Activated T-helper 1 cell treated with anti-CD3 and anti-CD28 coated beads, Interleukin-2, amount 50 U/mL, for 16 hours (primary cell): ENCODE results near the gene ACSS1.

ENCODE experiments used
- DNase-seq, 2 donors: peaks; one replicate each; pipeline ENCODE4 v3.0.0-alpha.2; 2020; ENCODE audit warnings: low read depth in 1 of 2, low spot score in 1 of 2

Gene ACSS1

DNA sequence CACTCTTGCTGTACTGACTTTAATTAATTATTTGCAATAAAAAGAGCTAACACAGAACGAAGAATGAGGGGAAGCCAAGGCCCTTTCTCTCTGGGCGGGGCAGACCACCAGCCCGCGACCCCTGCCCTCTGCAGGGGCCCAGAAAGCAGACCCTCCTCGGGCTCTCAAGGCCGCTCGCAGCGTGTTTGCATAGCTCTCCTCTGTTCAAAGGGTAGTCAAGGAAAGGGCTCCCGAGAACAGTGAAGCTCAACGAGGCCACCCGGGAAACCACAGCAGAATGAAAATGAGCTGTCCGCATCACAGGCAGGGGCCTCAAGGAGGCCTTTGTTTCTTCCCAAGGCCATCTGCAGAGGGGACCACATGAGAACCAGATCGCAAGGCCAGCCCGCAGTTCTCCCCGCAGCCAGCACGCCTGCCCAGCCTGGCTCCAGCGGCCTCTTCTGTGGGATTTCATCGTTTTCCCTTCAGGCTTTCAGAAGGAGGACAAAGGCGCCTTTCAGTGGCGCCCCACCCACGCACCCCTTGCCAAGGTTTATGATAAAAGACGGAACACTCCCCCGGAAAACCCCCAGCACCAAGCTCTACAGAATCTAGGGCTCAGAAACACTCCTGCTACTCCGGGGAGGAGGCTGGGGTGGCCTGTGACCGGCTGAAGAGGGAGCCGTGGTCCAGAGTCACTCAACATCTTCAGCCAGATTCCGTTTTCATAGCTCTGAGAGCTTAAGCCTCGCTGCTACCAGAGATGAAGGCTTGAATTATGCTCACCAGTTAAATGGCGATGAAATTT lies 25.3 kb downstream of the ACSS1 start:
- no peak for DNase-seq

DNA sequence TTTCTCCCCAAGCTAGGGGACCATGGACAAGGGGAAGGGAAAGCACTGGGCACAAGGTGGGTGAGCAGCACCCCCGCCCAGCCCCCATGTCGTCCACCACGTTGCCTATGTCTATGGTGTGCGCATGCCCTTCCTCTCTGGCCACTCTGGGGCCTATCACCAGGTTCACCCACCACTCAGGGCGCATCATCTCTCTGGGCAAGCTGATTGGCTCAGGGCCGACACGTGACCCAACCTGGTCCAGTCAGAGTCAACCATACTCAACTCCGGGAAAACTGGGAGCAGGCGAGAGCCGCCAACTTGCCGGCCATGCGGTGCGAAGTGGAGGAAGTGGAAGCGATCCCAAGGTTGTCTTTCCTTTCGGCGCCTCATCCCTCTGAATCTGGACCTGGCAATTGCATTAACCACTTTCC lies 25.9 kb downstream of the ACSS1 start:
- no peak for DNase-seq

DNA sequence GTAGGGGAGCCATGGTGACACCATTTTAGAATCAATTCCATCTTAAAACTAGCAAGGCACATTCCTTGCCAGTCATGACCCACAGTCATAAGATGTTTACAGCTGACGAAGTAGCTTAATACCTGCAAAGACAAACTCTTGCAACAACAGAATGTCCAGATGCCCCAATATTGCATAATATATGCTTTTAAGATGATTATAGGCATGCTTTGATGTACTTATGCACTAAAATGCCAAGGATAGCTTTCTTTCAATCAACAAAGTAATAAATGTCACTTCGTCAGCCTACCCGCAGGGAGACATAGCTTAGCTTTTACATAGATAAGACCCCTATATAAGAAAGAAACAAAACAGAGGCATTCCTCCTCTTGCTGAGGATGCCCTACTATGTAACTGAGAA lies 26.7 kb downstream of the ACSS1 start:
- no peak for DNase-seq

DNA sequence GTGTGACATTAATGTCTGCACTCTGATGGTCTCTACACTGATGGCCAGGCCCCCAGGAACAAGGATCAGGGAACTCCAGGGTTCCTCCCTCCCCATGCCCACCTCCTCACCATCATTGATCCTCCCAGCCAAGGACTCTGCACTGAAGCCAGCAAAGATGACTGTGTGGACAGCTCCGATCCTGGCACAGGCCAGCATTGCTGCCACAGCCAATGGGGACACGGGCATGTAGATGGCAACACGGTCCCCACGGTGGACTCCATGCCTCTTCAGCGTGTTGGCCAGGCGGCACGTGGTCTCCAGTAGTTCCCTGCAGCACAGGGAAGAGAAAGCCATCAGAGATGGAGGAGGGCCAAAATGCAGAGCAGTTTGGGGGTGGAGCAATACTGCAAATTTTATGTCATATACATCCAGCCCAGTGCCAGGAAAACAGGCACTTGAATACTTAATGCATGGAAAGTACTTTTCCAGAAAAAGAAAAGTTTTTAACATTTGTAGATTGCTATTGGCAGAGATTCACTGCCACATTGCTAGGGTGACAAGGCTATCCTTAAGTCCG lies 27.2 kb downstream of the ACSS1 start:
- DNase-seq: no peak

DNA sequence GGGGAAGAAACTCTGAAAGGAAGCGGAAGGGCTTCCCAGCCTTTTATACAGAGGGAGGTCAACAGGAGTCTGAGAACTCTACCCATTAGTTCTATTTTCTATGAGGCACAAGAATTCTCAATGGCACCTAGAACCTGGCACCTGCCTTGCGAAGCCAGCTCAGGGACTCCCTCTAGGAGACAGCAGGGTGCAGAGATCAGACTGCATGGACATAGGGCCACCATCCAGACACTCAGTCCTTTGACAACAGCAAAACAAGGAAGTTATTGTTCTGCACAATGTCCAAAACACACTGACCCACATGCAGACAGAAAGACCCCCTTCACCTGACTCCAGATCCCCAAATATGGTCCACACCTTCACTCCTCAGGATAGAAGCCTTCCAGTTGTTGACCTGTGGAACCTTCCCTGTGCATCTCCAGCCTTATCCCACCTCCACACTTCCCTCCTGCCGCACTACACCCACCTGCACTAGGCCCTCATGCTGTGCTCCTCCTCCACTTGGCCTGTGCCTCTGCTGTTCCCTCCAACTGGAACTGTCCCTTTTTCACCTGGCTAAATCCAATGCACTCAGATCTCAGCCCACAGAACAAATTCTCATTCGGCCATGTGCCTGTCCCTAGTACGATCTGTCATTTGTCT lies 27.8 kb downstream of the ACSS1 start:
- DNase-seq: no peak

DNA sequence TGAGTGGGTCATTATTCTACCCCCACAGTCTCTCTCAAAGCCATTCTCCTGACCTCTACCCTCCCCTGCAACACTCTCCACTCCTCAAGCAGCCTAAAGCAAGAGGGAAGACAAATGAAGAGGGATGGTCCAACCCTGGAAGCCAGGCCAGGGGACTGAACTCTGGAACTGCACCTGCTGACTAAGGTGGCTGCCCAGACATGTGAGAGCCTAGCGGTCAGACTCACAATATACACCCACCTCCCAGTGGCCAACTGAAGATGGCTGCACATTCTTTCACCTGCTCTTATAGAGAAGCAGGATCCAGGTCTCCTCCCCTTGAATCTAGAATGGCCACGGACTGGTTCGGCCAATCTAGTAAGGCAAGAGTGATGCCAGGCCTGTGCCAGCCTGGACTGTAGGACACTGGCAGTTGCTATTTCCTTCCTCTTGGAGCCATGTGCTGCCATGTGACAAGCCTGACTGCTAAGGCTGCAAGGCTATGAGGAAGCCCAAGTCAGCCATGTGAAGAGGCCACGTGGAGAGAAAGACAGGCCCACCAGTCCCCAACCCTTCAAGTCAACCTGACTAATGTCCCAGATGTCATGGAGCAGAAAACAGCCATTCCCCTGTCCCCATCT lies 31.8 kb downstream of the ACSS1 start:
- DNase-seq: no peak

DNA sequence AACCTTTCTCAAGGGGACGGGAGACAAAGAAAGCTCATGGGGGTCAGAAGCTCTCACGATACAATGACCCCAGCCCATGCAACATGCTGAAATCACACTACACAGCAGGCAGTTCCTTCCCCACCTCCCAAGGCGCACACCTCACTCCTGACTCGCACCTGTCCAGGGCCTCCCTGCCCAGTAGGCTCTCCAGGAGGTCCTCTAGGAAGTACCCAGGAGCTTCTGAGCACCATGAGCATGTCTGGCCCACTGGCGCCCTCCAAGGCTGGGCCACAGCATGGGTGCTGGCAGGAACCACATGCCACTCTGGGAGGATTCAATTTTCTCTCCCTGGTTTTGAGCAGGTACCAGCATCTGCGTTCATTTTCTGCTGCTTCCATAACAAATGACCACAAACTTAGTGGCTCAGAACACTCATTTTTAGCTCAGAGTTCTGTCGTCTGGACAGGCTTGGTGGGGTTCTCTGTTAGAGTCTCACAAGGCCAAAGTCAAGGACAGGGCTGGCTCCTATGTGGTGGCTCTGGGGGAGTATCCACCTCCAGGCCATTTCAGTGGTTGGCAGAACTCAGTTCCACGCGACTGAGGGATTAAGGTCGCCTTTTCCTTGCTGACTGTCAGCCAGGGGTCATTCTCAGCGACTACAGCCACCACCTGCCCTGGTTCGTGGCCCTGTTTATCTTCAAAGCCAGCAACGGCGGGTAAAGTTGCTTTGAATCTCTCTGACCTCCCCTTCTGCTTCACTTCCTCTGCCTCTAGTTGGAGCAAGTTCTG lies 32.7 kb downstream of the ACSS1 start:
- DNase-seq: no peak

DNA sequence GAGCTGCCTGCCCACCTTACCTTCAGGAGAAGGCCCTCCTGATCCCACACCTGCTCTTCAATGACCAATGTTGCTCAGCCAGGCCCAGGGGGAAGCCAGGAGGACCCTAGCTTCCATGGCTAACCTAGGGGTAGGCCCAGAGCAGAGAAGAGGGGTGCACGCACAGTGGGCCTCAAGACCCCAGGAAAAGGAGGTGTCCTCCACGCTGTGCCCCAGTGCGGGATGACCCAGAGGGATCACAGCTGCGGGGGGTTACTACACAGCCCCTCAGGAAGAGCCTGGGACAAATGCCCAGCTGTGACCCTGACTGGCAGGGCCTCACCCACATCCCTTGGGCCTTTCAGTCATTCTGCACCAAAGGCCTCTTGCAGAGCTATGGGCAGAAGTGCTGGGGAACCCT lies 33.8 kb downstream of the ACSS1 start:
- DNase-seq: no peak

DNA sequence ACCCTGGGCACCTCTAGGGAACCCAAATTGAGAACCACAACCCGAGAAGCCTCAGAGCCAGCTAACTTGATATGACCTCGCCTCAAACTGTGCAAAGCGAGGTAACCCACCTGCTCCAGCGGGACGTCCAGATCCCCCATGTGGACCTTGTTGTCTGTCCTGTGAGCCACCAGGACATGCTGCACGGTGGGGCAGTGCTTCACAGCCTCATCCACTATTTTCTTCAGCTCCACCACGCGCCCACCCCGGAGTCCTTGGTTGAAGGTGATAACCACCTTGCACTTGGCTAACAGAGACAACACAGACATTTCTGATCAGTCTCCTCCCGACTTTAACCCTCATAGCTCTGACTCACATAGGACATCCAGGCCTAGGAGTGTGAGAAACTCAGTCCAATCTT lies 34.6 kb downstream of the ACSS1 start:
- DNase-seq: no peak

DNA sequence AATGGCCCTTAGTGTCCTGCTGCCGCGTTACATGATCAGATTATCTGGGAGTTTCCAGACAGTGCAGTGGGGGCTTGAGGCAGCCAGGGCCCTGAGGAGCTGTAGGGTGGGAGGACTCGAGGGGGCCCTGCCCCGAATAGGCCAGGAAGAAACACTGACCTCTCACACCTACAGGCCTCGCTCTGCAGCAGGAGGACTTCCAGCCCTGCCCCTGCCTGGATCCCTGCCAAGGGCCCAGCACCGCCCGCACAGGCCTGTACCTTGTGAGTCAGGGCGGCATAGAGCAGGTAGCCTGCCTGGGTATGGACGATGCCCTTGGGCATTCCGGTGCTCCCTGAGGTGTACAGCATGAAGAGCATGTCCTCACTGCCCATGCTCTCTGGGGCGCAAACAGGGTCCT lies 35.3 kb downstream of the ACSS1 start:
- no peak for DNase-seq

DNA sequence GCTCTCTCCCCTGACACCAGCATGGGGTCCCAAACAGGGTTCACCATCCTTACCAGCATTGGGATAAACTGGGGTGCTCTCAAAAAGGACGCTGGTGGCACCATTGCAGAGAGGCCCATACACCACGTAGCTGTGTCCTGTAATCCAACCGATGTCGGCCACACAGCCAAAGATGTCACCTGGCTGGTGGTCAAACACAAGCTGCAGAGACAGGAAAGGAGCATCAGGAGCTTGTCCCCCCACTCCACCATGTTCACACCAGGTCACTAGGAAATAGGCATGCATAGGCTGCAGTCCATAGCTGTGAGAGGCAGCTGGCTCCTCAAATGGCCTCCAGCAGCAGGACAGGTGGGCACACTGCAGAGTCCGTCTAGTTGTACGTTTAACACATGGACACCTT lies 36.6 kb downstream of the ACSS1 start:
- no peak for DNase-seq

DNA sequence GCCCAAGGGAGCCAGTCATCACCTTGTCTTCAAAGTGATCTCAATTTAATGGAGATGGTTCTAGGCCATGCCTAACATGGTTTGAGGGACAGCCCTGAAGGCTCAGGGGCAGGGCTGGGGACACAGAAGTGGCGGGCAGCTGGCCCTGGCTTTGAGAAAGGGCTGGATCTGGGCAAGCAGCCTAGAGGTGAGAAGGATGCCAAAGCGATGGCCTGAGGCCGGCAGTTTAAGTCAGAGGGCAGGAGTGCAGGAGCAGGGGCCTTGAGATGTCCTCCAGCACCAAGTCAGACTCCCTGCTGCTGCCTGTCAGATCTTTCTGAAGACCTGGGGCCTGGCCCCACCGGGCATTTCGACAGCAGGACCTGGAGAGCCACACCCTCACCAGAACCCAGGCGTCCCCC lies 37.0 kb downstream of the ACSS1 start:
- no peak for DNase-seq

DNA sequence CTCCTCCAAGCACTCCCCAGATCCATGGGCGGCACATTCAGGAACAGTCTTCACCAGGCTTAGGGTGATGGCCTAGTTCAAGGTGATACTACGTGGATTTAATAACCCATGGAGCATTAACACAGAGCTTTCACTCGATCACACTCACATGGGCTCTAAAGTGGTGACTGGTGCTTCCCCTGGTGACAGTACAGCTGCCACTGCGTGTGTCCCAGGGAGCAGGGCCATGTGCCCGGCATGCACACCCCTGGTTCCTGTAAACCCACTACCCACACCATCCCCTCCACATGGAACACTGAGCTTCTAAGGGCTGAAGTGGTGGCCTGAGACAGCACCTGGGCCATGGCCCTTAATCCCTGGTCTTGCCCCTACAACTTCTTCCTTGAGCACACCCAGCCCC lies 37.6 kb downstream of the ACSS1 start:
- no peak for DNase-seq

DNA sequence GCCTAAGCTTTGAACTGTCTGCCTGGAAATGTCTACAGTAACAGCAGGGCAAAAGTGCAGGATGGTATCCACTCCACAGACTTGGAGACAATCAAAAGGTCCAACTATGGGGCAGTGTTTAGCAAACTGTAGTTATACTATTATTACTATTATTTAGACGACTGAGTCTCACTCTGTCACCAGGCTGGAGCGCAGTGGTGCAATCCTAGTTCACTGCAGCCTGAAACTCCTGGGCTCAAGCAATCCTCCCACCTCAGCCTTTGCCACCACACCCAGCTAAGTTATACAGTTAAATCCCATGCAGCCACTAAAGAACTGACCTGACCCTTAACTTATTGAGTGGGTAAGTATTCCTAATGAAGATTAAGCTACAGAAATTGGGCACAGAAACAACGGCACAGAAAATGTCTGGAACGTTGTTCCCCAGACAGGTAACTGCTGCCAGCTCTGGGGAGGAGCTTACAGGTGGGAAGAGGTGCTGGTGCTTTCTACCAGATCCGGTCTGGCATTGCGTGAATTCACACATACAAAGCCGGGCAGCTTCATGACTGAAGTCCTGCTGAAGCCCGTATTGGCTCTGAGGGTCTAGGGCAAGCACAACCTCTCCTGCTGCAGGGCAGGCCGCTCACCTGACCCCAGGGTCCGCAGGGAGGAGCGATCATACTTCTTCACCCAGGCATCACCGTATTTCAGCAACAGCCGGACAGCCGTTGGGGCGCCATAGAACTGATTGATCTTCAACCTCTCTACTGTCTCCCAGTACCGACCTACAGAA lies 38.4 kb downstream of the ACSS1 start:
- DNase-seq: no peak

DNA sequence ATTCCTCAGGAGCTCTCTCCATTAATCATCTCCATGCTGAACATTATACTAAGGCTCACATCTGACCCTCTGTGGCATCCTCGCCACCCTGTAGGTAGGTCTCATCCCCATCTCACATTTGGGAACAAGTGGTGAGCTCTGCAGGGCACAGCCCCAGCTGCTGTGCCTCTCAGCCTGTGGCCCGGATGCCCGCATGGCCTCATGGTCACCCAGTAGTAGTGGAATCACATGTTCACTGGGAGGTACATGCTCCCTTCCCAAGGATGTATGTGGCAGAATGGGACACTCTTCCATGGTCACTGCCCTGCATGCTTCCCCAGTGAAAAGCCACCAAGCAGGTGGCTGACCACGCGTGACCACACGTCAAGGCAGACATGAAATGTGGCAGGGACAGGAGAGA lies 39.1 kb downstream of the ACSS1 start:
- no peak for DNase-seq

DNA sequence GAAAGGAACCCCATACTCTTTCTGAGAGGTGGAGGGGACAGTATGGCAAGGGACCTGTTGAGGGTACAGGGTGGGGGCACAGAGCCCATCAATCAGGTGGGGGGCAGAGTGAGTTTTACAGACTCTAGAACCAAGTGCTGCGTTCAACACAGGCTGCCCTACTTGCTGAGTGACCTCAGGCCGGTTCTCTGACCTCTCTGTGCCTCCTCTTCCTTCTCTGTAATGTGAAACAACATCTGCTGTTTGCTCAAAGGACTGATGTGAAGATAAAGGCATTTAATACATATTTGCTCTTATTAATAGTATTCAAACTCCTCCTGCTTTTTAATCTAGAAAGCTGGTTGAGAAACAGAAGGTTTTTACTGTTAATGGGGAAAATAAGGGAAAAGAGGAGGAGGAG lies 39.5 kb downstream of the ACSS1 start:
- DNase-seq: no peak

DNA sequence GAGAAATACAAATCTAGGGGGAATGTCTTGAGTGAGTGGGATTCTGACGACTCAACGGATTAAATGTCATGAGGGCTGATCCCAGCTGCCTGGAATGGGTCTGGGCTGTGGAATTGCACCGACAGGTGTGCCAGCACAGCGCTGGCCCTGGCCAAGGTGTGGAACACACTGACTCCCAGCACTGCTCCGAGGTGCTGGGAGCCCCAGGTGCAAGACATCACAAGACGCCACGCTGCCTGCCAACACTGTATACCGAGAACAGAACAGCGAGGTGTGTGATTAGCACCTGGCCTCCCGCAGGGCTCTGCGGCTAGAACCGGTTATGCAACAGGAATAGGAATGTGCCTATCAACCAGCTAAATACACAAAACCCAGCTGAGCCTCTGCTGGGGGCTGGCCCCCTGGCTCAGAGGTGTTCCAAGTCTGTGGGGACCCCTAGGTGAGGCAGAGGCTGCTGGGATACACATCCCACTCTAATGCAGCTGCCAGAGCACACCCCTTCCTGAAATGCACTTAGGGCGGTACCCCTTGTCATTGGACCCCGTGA lies 40.6 kb downstream of the ACSS1 start:
- DNase-seq: no peak

DNA sequence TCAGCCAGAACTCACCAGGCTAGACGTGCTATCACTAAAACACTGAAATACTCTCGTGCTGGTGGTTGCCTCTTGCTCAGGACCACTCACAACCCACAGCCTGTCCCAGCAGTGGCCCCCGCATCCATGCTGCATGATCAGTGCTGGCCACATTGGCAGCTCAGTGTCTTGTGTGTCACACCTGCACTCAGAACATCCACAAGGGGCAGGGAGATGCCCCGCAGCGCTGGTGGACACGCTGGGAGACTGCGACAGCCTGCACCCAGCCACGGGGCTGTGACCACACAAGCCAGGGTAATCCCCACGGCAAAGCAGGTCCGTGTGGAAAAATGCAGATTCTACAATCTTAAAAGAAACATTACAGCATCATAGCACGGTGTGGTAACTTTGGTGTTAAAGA lies 41.5 kb downstream of the ACSS1 start:
- DNase-seq: no peak

DNA sequence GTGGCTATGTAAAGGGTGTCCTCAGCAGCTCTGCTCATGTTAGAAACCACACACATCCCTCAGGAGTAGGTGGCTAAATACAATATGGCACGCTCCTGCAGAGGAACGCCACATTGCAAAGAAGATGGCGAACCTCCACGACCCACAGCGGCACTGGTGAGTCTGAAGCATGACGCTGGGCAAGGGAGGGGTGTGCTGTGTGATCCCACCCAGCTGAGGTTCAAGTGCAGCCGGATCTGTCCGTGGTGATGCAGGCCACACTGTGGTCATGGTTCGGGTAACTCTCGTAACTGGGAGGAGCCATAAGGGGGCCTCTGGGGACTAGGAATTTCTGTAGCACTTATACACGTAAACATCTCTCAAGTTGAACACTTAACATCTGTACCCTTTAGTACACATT lies 42.0 kb downstream of the ACSS1 start:
- no peak for DNase-seq

DNA sequence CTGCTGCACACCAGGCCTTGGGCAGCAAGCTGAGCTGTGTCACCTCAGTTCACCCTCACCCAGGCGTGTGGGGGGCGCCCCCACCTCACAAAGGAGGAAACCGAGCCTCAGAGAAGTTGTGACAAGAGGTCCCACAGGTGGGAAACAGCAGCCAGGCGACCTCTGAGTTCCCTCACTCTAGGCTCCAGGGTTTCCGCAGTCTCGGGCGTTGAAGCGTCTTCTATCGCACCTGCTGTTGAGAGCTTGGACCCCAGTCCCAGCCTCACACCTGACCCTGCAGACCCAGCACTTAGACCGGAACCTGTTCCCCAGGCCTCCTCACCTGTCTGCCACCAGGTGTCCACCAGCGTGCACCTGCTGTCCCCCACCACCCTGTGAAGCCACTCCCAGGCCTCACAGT lies 43.1 kb downstream of the ACSS1 start:
- DNase-seq: no peak
